Neural cell (in vitro differentiated cells): Measurements from ENCODE around the gene CPT2.

Experiments used
- EP300 ChIP-seq: fragments of 450-650 bp; conservative IDR thresholded peaks from 2 replicates; pipeline ENCODE4 v1.6.1; 2014; ENCODE audit warnings: antibody characterized with exemption, mild to moderate bottlenecking, moderate library complexity; ENCODE audit not compliant: poor library complexity, severe bottlenecking
- EZH2 ChIP-seq: fragments of 200-600, 300-800 bp; shearing (Covaris generic), sonication (generic); IDR thresholded peaks from 2 replicates; pipeline ENCODE4 v1.6.1; 2014; ENCODE audit warnings: antibody characterized with exemption, low read length, borderline replicate concordance, mild to moderate bottlenecking; ENCODE audit not compliant: insufficient read depth, poor library complexity, severe bottlenecking
- POLR2AphosphoS5 ChIP-seq: IDR thresholded peaks from 2 replicates; pipeline ENCODE4 v1.6.1; 2012
- RAD21 ChIP-seq: fragments of 450-650 bp; conservative IDR thresholded peaks from 2 replicates; pipeline ENCODE4 v1.6.1; 2014; ENCODE audit warnings: antibody characterized with exemption, mild to moderate bottlenecking, moderate library complexity
- SMC3 ChIP-seq: fragments of 450-650 bp; conservative IDR thresholded peaks from 2 replicates; pipeline ENCODE4 v1.6.1; 2014; ENCODE audit warnings: antibody characterized with exemption, mild to moderate bottlenecking, moderate library complexity; ENCODE audit not compliant: poor library complexity
- TAF1 ChIP-seq: IDR thresholded peaks from 2 replicates; pipeline ENCODE4 v1.6.1; 2012; ENCODE audit warnings: low read depth
- TF ChIP-seq, protein P1 (sequence below): fragments of 450-650 bp; IDR thresholded peaks from 2 replicates; pipeline ENCODE4 v1.5.1; 2014; ENCODE audit warnings: antibody characterized with exemption, mild to moderate bottlenecking, moderate library complexity; ENCODE audit not compliant: poor library complexity, severe bottlenecking

DNA sequence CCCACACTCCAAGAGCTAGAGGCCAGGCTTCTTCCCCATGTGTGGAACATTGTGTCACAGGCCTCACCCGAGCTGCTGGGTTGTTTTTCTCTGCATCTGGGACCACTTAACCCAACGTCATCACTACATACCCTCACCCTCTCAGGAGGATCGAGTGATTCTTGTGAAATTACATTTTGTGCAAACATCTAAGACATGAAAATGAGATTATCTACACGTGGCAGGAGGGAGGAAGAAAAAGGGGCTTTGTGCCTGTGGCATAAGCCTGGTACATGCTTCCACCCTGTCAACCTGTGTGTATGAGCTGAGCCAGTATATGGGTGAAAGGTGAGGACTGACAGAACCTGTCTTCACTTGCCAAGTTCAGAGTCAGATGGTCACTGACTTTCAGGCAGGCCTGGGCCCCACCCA lies 1.6 kb downstream of the CPT2 start:
- TF ChIP-seq EZH2 (no peak), TAF1 (no peak), POLR2AphosphoS5 (no peak), SMC3 (no peak), EP300 (no peak), RAD21 (no peak)
- TF ChIP-seq, protein P1, sequence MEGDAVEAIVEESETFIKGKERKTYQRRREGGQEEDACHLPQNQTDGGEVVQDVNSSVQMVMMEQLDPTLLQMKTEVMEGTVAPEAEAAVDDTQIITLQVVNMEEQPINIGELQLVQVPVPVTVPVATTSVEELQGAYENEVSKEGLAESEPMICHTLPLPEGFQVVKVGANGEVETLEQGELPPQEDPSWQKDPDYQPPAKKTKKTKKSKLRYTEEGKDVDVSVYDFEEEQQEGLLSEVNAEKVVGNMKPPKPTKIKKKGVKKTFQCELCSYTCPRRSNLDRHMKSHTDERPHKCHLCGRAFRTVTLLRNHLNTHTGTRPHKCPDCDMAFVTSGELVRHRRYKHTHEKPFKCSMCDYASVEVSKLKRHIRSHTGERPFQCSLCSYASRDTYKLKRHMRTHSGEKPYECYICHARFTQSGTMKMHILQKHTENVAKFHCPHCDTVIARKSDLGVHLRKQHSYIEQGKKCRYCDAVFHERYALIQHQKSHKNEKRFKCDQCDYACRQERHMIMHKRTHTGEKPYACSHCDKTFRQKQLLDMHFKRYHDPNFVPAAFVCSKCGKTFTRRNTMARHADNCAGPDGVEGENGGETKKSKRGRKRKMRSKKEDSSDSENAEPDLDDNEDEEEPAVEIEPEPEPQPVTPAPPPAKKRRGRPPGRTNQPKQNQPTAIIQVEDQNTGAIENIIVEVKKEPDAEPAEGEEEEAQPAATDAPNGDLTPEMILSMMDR = no peak
